H9 (cell line): ENCODE results near the gene NOSIP. TPM values are rescaled to one million over a fixed set of nuclear protein-coding genes. Genes with fewer than 3 reads are reported as not detected.

Source experiments
- DNase-seq: peaks from one replicate; pipeline ENCODE4 v3.0.0-alpha.2; 2017
- H2AFZ ChIP-seq: one replicate; pipeline ENCODE4 v1.6.1; 2013; ENCODE audit warnings: mild to moderate bottlenecking, low read length, control low read depth, moderate library complexity
- H2AK5ac ChIP-seq: 2 replicates; pipeline ENCODE4 v1.6.1; 2013; ENCODE audit warnings: low read length, control low read depth, mixed read lengths; ENCODE audit not compliant: insufficient read length
- H2BK120ac ChIP-seq: one replicate; pipeline ENCODE4 v1.6.1; 2013; ENCODE audit warnings: low read depth, mild to moderate bottlenecking, low read length, control low read depth, inconsistent platforms; ENCODE audit not compliant: poor library complexity, severe bottlenecking
- H2BK12ac ChIP-seq: 2 replicates; pipeline ENCODE4 v1.6.1; 2013; ENCODE audit warnings: low read length, control low read depth, mixed read lengths, low read depth; ENCODE audit not compliant: insufficient read length
- H2BK15ac ChIP-seq: 2 replicates; pipeline ENCODE4 v1.6.1; 2013; ENCODE audit warnings: low read depth, low read length, control low read depth
- H2BK20ac ChIP-seq: one replicate; pipeline ENCODE4 v1.6.1; 2013; ENCODE audit warnings: low read depth, mild to moderate bottlenecking, low read length, control low read depth, inconsistent platforms; ENCODE audit not compliant: poor library complexity, severe bottlenecking
- H2BK5ac ChIP-seq: 2 replicates; pipeline ENCODE4 v1.6.1; 2013; ENCODE audit warnings: low read length, control low read depth, mixed read lengths; ENCODE audit not compliant: insufficient read length
- H3K14ac ChIP-seq: 2 replicates; pipeline ENCODE4 v1.6.1; 2013; ENCODE audit warnings: low read length, control low read depth; ENCODE audit not compliant: insufficient read depth
- H3K18ac ChIP-seq: 2 replicates; pipeline ENCODE4 v1.6.1; 2013; ENCODE audit warnings: low read depth, mild to moderate bottlenecking, mixed read lengths, low read length, control low read depth; ENCODE audit not compliant: insufficient read length
- H3K23ac ChIP-seq: 2 replicates; pipeline ENCODE4 v1.6.1; 2013; ENCODE audit warnings: low read length, control low read depth, mixed read lengths, low read depth; ENCODE audit not compliant: insufficient read length
- H3K23me2 ChIP-seq: 2 replicates; pipeline ENCODE4 v1.6.1; 2013; ENCODE audit warnings: low read depth, mild to moderate bottlenecking, mixed read lengths, low read length, control low read depth; ENCODE audit not compliant: insufficient read length, poor library complexity, severe bottlenecking
- H3K27ac ChIP-seq: 2 replicates; pipeline ENCODE4 v1.5.1; 2013; ENCODE audit warnings: low read length, control low read depth, mixed read lengths, low read depth; ENCODE audit not compliant: insufficient read length
- H3K27me3 ChIP-seq: 2 replicates; pipeline ENCODE4 v1.6.1; 2013; ENCODE audit warnings: low read length, control low read depth, inconsistent platforms; ENCODE audit not compliant: insufficient read depth
- H3K4ac ChIP-seq: 2 replicates; pipeline ENCODE4 v1.6.1; 2013; ENCODE audit warnings: low read depth, mild to moderate bottlenecking, control low read depth, inconsistent platforms, low read length, moderate library complexity
- H3K4me1 ChIP-seq: 2 replicates; pipeline ENCODE4 v1.6.1; 2013; ENCODE audit warnings: low read length, control low read depth, inconsistent platforms; ENCODE audit not compliant: insufficient read depth
- H3K4me2 ChIP-seq: 2 replicates; pipeline ENCODE4 v1.6.1; 2013; ENCODE audit warnings: low read length, control low read depth, mixed read lengths; ENCODE audit not compliant: insufficient read length, insufficient read depth
- H3K56ac ChIP-seq: 2 replicates; pipeline ENCODE4 v1.6.1; 2013; ENCODE audit warnings: low read depth, mild to moderate bottlenecking, mixed read lengths, low read length, control low read depth; ENCODE audit not compliant: insufficient read length
- H3K79me1 ChIP-seq: 2 replicates; pipeline ENCODE4 v1.6.1; 2013; ENCODE audit warnings: low read depth, mild to moderate bottlenecking, moderate library complexity, low read length, control low read depth, inconsistent platforms; ENCODE audit not compliant: insufficient read depth, poor library complexity, severe bottlenecking
- H3K79me2 ChIP-seq: 2 replicates; pipeline ENCODE4 v1.6.1; 2013; ENCODE audit warnings: low read length, control low read depth, inconsistent platforms; ENCODE audit not compliant: insufficient read depth
- H3K9ac ChIP-seq: 2 replicates; pipeline ENCODE4 v1.6.1; 2013; ENCODE audit warnings: low read length, control low read depth, mixed read lengths; ENCODE audit not compliant: insufficient read length; ENCODE audit errors: extremely low read depth
- H3K9me3 ChIP-seq: one replicate; pipeline ENCODE4 v1.6.1; 2013; ENCODE audit warnings: low read depth, low read length, inconsistent platforms; ENCODE audit not compliant: control insufficient read depth
- H3T11ph ChIP-seq: one replicate; pipeline ENCODE4 v1.6.1; 2013; ENCODE audit warnings: mild to moderate bottlenecking, low read length, control low read depth, inconsistent platforms
- H4K20me1 ChIP-seq: one replicate; pipeline ENCODE4 v1.6.1; 2013; ENCODE audit not compliant: control insufficient read depth, insufficient read length, insufficient read depth
- H4K5ac ChIP-seq: 2 replicates; pipeline ENCODE4 v1.6.1; 2013; ENCODE audit warnings: low read depth, mild to moderate bottlenecking, mixed read lengths, low read length, control low read depth; ENCODE audit not compliant: insufficient read length
- H4K8ac ChIP-seq: replicated peaks from 2 replicates; pipeline ENCODE4 v1.6.1; 2013; ENCODE audit warnings: low read length, control low read depth, mixed read lengths, low read depth; ENCODE audit not compliant: insufficient read length
- H4K91ac ChIP-seq: 2 replicates; pipeline ENCODE4 v1.6.1; 2013; ENCODE audit warnings: low read depth, mild to moderate bottlenecking, moderate library complexity, mixed read lengths, low read length, control low read depth; ENCODE audit not compliant: insufficient read length
- H3K27ac Mint-ChIP-seq, 3 experiments: 2 replicates in 2 of 3; 3 replicates in 1 of 3; pipeline ENCODE4 v1.8.0; 2020 to 2021; ENCODE audit warnings: mixed read lengths in 3 of 3, mild to moderate bottlenecking in 1 of 3, moderate library complexity in 1 of 3
- H3K27me3 Mint-ChIP-seq: 2 replicates; pipeline ENCODE4 v1.8.0; 2021; ENCODE audit warnings: low read depth, mild to moderate bottlenecking, moderate library complexity, mixed read lengths
- H3K36me3 Mint-ChIP-seq, 3 experiments: 2 replicates in 2 of 3; 3 replicates in 1 of 3; pipeline ENCODE4 v1.8.0; 2020 to 2021; ENCODE audit warnings: low read depth in 3 of 3, mixed read lengths in 3 of 3; ENCODE audit not compliant: insufficient read depth in 1 of 3
- H3K4me1 Mint-ChIP-seq, 2 experiments: 2 replicates each; pipeline ENCODE4 v1.8.0; 2020; ENCODE audit warnings: mixed read lengths in 2 of 2
- H3K4me3 Mint-ChIP-seq, 2 experiments: 2 replicates in 1 of 2; 3 replicates in 1 of 2; pipeline ENCODE4 v1.8.0; 2020 to 2021; ENCODE audit warnings: mild to moderate bottlenecking in 2 of 2, mixed read lengths in 2 of 2, moderate library complexity in 1 of 2
- H3K9me3 Mint-ChIP-seq, 2 experiments: 2 replicates in 1 of 2; 3 replicates in 1 of 2; pipeline ENCODE4 v1.8.0; 2020; ENCODE audit warnings: mild to moderate bottlenecking in 2 of 2, mixed read lengths in 2 of 2, moderate library complexity in 1 of 2
- CTCF ChIP-seq: fragments of 200-600 bp; sonication (generic); conservative IDR thresholded peaks from 3 replicates; pipeline ENCODE4 v1.8.0; 2021; ENCODE audit warnings: antibody characterized with exemption, mild to moderate bottlenecking
- WGBS: extraction: QIAGEN DNeasy Blood & Tissue Kit; methylation state at CpG from one replicate; pipeline ENCODE4 v1.1.7; 2013; ENCODE audit warnings: missing lambda C conversion rate, low lambda C conversion rate, mixed read lengths; ENCODE audit not compliant: insufficient read length; ENCODE audit errors: extremely low coverage; 5-methylcytosine and 5-hydroxymethylcytosine counted together
- total RNA-seq: library from RNA; stranded (reverse); gene quantifications from 2 replicates; pipeline ENCODE4 v1.2.1, GENCODE V29; 2021

The NOSIP gene
- total RNA-seq, 1 experiment from 2014 or later: 78.4 TPM

- H3K18ac ChIP-seq: no peak overlapping the region
- no peak overlapping the region for H4K8ac ChIP-seq
- H3K9me3 Mint-ChIP-seq: no peaks in the 10 kb centered on the region
- no peak overlapping the region for H3K4ac ChIP-seq
- no peak overlapping the region for H2BK5ac ChIP-seq
- no peak overlapping the region for H2BK120ac ChIP-seq
- TF ChIP-seq CTCF: no peak
- no peaks in the 10 kb centered on the region for H3K79me2 ChIP-seq
- H4K5ac ChIP-seq: no peak overlapping the region
- H3K9ac ChIP-seq: no peak overlapping the region
- H3K56ac ChIP-seq: no peak overlapping the region
- H4K20me1 ChIP-seq: no peaks in the 10 kb centered on the region
- no peaks in the 10 kb centered on the region for H3K27me3 Mint-ChIP-seq
- H3K4me2 ChIP-seq: no peak overlapping the region
- no peak overlapping the region for H4K91ac ChIP-seq
- DNase-seq: no peak
- no peak overlapping the region for H2BK15ac ChIP-seq
- no peaks in the 10 kb centered on the region for H3K4me1 ChIP-seq
- peaks cover 3% of the 10 kb centered on the region for H3K23me2 ChIP-seq
- no peak overlapping the region for H2BK20ac ChIP-seq
- no peaks in the 10 kb centered on the region for H3K79me1 ChIP-seq
- no peak overlapping the region for H3K4me3 Mint-ChIP-seq
- H3T11ph ChIP-seq: no peak overlapping the region
- H3K4me1 Mint-ChIP-seq: peaks cover 3 to 4% of the 10 kb centered on the region in 2 experiments
- no peaks in the 10 kb centered on the region for H3K27me3 ChIP-seq
- no peaks in the 10 kb centered on the region for H3K9me3 ChIP-seq
- no peak overlapping the region for H2AFZ ChIP-seq
- no peak overlapping the region for H3K27ac ChIP-seq
- H3K27ac Mint-ChIP-seq: peak overlapping the region in 2 of 3 experiments; percentile 17 to 46; a peak in 3 of 7 replicates
- H3K14ac ChIP-seq: no peak overlapping the region
- WGBS: no CpG with 5 or more reads among the region's 16 CpGs
- no peak overlapping the region for H2BK12ac ChIP-seq
- no peak overlapping the region for H2AK5ac ChIP-seq
- peaks cover 0 to 16% (median 2%) of the 10 kb centered on the region in 3 experiments; a peak in 4 of 7 replicates for H3K36me3 Mint-ChIP-seq
- no peak overlapping the region for H3K23ac ChIP-seq
Measured at GRCh38 chr19:49542446-49542845, 37.9 kb downstream of the NOSIP start.
